ENCODE measurements around the gene TTYH2. TPM values are rescaled to one million over a fixed set of nuclear protein-coding genes. Genes with fewer than 3 reads are reported as not detected.
A peak's percentile ranks its signal among the peaks of the same experiment; 100 is the strongest.

TTYH2 gene
- polyA plus RNA-seq, 1 donor from 2014 or later: 2.5 TPM

- TF ChIP-seq EZH2 (IDR thresholded peaks at IDR 0.05; ENCODE audit: borderline replicate concordance, insufficient read depth, low read length, poor library complexity, severe bottlenecking) (peak; percentile 34), CTCF (IDR thresholded peaks at IDR 0.05; ENCODE audit: poor library complexity, severe bottlenecking) (no peak)
- no peaks in the 10 kb centered on the region for H3K36me3 ChIP-seq (ENCODE audit: insufficient read depth, low read length)
- peak overlapping the region; percentile 56 for H3K4me3 ChIP-seq (ENCODE audit: low read length)
- no peaks in the 10 kb centered on the region for H3K9me3 ChIP-seq (ENCODE audit: low read length)
- H3K79me2 ChIP-seq (replicated peaks; ENCODE audit: insufficient read depth, low read length): no peaks in the 10 kb centered on the region
- H4K20me1 ChIP-seq (ENCODE audit: insufficient read depth): no peaks in the 10 kb centered on the region
- no peaks in the 10 kb centered on the region for H3F3A ChIP-seq (ENCODE audit: insufficient read depth, low read length, poor library complexity, severe bottlenecking)
- no peak overlapping the region for H3K4me2 ChIP-seq (ENCODE audit: low read length)
- H2AFZ ChIP-seq (ENCODE audit: low read depth, low read length): no peak overlapping the region
- no peak overlapping the region for H3K9ac ChIP-seq (ENCODE audit: low read length)
- H3K9me2 ChIP-seq (ENCODE audit: insufficient read depth, low read length): no peaks in the 10 kb centered on the region
- peaks cover 32% of the 10 kb centered on the region for H3K27me3 ChIP-seq (ENCODE audit: insufficient read depth, low read depth, low read length)
- no peak overlapping the region for H3K27ac ChIP-seq (ENCODE audit: low read length)
These were observed 555 bp downstream of the TTYH2 start for GRCh38 chr17:74213861-74214391.

- no peak overlapping the region for H3K9ac ChIP-seq (ENCODE audit: low read length)
- no peak overlapping the region for H3K27ac ChIP-seq (ENCODE audit: low read length)
- H4K20me1 ChIP-seq (ENCODE audit: insufficient read depth): no peaks in the 10 kb centered on the region
- H3K36me3 ChIP-seq (ENCODE audit: insufficient read depth, low read length): no peaks in the 10 kb centered on the region
- no peak for TF ChIP-seq REST (IDR thresholded peaks at IDR 0.05; ENCODE audit: borderline replicate concordance)
- TF ChIP-seq RAD21 (conservative IDR thresholded peaks at IDR 0.05): no peak
- TF ChIP-seq POLR2AphosphoS5 (IDR thresholded peaks at IDR 0.05): no peak
- TF ChIP-seq MXI1 (conservative IDR thresholded peaks at IDR 0.05; ENCODE audit: poor library complexity, severe bottlenecking): no peak
- TF ChIP-seq EP300 (conservative IDR thresholded peaks at IDR 0.05; ENCODE audit: poor library complexity, severe bottlenecking): no peak
- no peak for TF ChIP-seq SMC3 (conservative IDR thresholded peaks at IDR 0.05; ENCODE audit: poor library complexity)
- TF ChIP-seq CTCF (IDR thresholded peaks at IDR 0.05; ENCODE audit: poor library complexity, severe bottlenecking): no peak
- no peak for TF ChIP-seq TAF1 (IDR thresholded peaks at IDR 0.05; ENCODE audit: low read depth)
- TF ChIP-seq EZH2 (IDR thresholded peaks at IDR 0.05; ENCODE audit: borderline replicate concordance, insufficient read depth, low read length, poor library complexity, severe bottlenecking): no peak
- no peaks in the 10 kb centered on the region for H3K9me3 ChIP-seq (ENCODE audit: low read length)
- no peak overlapping the region for H3K4me2 ChIP-seq (ENCODE audit: low read length)
- no peaks in the 10 kb centered on the region for H3K79me2 ChIP-seq (replicated peaks; ENCODE audit: insufficient read depth, low read length)
- H3K27me3 ChIP-seq (ENCODE audit: insufficient read depth, low read depth, low read length): peaks cover 32% of the 10 kb centered on the region
- H2AFZ ChIP-seq (ENCODE audit: low read depth, low read length): no peak overlapping the region
- no peaks in the 10 kb centered on the region for H3F3A ChIP-seq (ENCODE audit: insufficient read depth, low read length, poor library complexity, severe bottlenecking)
- H3K9me2 ChIP-seq (ENCODE audit: insufficient read depth, low read length): no peaks in the 10 kb centered on the region
- H3K4me3 ChIP-seq (ENCODE audit: low read length): no peak overlapping the region
These were observed 1.3 kb downstream of the TTYH2 start for GRCh38 chr17:74214484-74215341.
